CD14-positive monocyte (primary cell): ENCODE measurements around the gene CAMK1D. TPM values are rescaled to one million over a fixed set of nuclear protein-coding genes. Genes with fewer than 3 reads are reported as not detected.

Experiments
- DNase-seq, 3 donors: peaks; one replicate each; pipeline ENCODE4 v3.0.0-alpha.2; 2011 to 2022
- H2AFZ ChIP-seq: 2 replicates; pipeline ENCODE4 v1.6.0; 2012; ENCODE audit warnings: mild to moderate bottlenecking, low read depth, low read length, inconsistent platforms; ENCODE audit not compliant: insufficient read depth, poor library complexity, severe bottlenecking
- H3K27ac ChIP-seq, 2 donors: 1 replicate in 1 of 2; 2 replicates in 1 of 2; pipeline ENCODE4 v1.5.1; 2012 to 2013; ENCODE audit warnings: low read length in 2 of 2, control low read depth in 1 of 2, inconsistent platforms in 1 of 2, low read depth in 1 of 2, mild to moderate bottlenecking in 1 of 2
- H3K27me3 ChIP-seq, 2 donors: one replicate each; pipeline versions ENCODE4 v1.6.0 to v1.6.1; 2011 to 2013; ENCODE audit warnings: low read length in 2 of 2; ENCODE audit not compliant: control insufficient read depth in 2 of 2, insufficient read depth in 2 of 2
- H3K36me3 ChIP-seq, 2 donors: replicated peaks in 1 of 2; 1 replicate in 1 of 2; 2 replicates in 1 of 2; pipeline versions ENCODE4 v1.5.1 to v1.6.1; 2012 to 2013; ENCODE audit warnings: low read length in 2 of 2, control low read depth in 1 of 2, inconsistent platforms in 1 of 2, mild to moderate bottlenecking in 1 of 2; ENCODE audit not compliant: insufficient read depth in 2 of 2, control insufficient read depth in 1 of 2
- H3K4me1 ChIP-seq, 2 donors: 1 replicate in 1 of 2; 2 replicates in 1 of 2; pipeline versions ENCODE4 v1.5.1 to v1.6.1; 2012 to 2013; ENCODE audit warnings: low read length in 2 of 2, control low read depth in 1 of 2, inconsistent platforms in 1 of 2, mild to moderate bottlenecking in 1 of 2, moderate library complexity in 1 of 2; ENCODE audit not compliant: insufficient read depth in 2 of 2, control insufficient read depth in 1 of 2
- H3K4me2 ChIP-seq: replicated peaks from 2 replicates; pipeline ENCODE3; 2012; ENCODE audit warnings: low read length, moderate library complexity, mild to moderate bottlenecking; ENCODE audit not compliant: poor library complexity, severe bottlenecking; ENCODE audit errors: extremely low read depth
- H3K4me3 ChIP-seq, 3 experiments: fragments of 200-600 bp in 1 of 3; sonication (generic) in 1 of 3; replicated peaks in 1 of 3; 1 replicate in 2 of 3; 2 replicates in 1 of 3; pipeline ENCODE4 v1.5.1; 2011 to 2013; ENCODE audit warnings: low read length in 3 of 3, mild to moderate bottlenecking in 3 of 3, control low read depth in 2 of 3, low read depth in 2 of 3, inconsistent platforms in 1 of 3, moderate library complexity in 1 of 3
- H3K79me2 ChIP-seq: 2 replicates; pipeline ENCODE4 v1.6.0; 2012; ENCODE audit warnings: mild to moderate bottlenecking, control low read depth, inconsistent platforms, low read length, moderate library complexity; ENCODE audit not compliant: insufficient read depth
- H3K9ac ChIP-seq: 2 replicates; pipeline ENCODE4 v1.6.0; 2017; ENCODE audit warnings: low read length, mild to moderate bottlenecking; ENCODE audit not compliant: insufficient read depth, poor library complexity, severe bottlenecking
- H3K9me3 ChIP-seq, 2 donors: replicated peaks in 1 of 2; 1 replicate in 1 of 2; 2 replicates in 1 of 2; pipeline versions ENCODE4 v1.5.1 to v1.6.1; 2012 to 2013; ENCODE audit warnings: low read length in 2 of 2, control low read depth in 1 of 2; ENCODE audit not compliant: control insufficient read depth in 1 of 2, insufficient read depth in 1 of 2
- H4K20me1 ChIP-seq: 2 replicates; pipeline ENCODE4 v1.6.0; 2012; ENCODE audit warnings: mild to moderate bottlenecking, low read length, control low read depth, moderate library complexity; ENCODE audit not compliant: insufficient read depth
- H3K27ac Mint-ChIP-seq, 7 donors: one replicate each; pipeline ENCODE4 v1.8.0; 2020; ENCODE audit warnings: mild to moderate bottlenecking in 7 of 7, mixed read lengths in 7 of 7, moderate library complexity in 6 of 7, inconsistent platforms in 2 of 7
- H3K27me3 Mint-ChIP-seq, 3 donors: one replicate each; pipeline ENCODE4 v1.8.0; 2021 to 2022; ENCODE audit warnings: low read depth in 3 of 3, mild to moderate bottlenecking in 3 of 3, mixed read lengths in 3 of 3, moderate library complexity in 3 of 3, inconsistent platforms in 1 of 3
- H3K36me3 Mint-ChIP-seq, 2 donors: one replicate each; pipeline ENCODE4 v1.8.0; 2020; ENCODE audit warnings: mixed read lengths in 2 of 2, inconsistent platforms in 1 of 2, mild to moderate bottlenecking in 1 of 2
- H3K4me1 Mint-ChIP-seq: one replicate; pipeline ENCODE4 v1.8.0; 2020; ENCODE audit warnings: mild to moderate bottlenecking, mixed read lengths
- H3K4me3 Mint-ChIP-seq, 2 donors: one replicate each; pipeline ENCODE4 v1.8.0; 2020; ENCODE audit warnings: mild to moderate bottlenecking in 2 of 2, mixed read lengths in 2 of 2, moderate library complexity in 1 of 2
- H3K9me3 Mint-ChIP-seq, 7 donors: one replicate each; pipeline ENCODE4 v1.8.0; 2020 to 2022; ENCODE audit warnings: mixed read lengths in 7 of 7, mild to moderate bottlenecking in 6 of 7, moderate library complexity in 6 of 7, inconsistent platforms in 2 of 7
- WGBS: methylation state at CpG from one replicate; pipeline ENCODE4 v1.1.5; 2013; ENCODE audit warnings: missing lambda C conversion rate; ENCODE audit not compliant: insufficient coverage; 5-methylcytosine and 5-hydroxymethylcytosine counted together
- intact Hi-C, 2 donors: fragments of 100-400 bp; cut with micrococcal nuclease; formaldehyde crosslinking; loops; one replicate each; pipeline versions ENCODE4 v1.15.0 to v1.15.1; 2023
- polyA plus RNA-seq, 3 donors: library from polyadenylated mRNA; depleted of rRNA in 1 of 3; unstranded in 2 of 3; stranded (reverse) in 1 of 3; fragments of 300-500 nt in 2 of 3; fragments of >200 nt in 1 of 3; fragmentation: Illumina TruSeq in 2 of 3; gene quantifications; 1 replicate in 2 of 3; 2 replicates in 1 of 3; pipeline ENCODE4 v1.2.3, GENCODE V29; 2012 to 2021
- TF ChIP-seq, protein P1 (sequence below): fragments of 200-600 bp; IDR thresholded peaks from one replicate; pipeline ENCODE4 v1.8.0; 2022; ENCODE audit warnings: antibody characterized with exemption, mild to moderate bottlenecking

Gene CAMK1D
- polyA plus RNA-seq, 3 donors, result 6.7 to 11.8 (median 7.1) TPM

DNA sequence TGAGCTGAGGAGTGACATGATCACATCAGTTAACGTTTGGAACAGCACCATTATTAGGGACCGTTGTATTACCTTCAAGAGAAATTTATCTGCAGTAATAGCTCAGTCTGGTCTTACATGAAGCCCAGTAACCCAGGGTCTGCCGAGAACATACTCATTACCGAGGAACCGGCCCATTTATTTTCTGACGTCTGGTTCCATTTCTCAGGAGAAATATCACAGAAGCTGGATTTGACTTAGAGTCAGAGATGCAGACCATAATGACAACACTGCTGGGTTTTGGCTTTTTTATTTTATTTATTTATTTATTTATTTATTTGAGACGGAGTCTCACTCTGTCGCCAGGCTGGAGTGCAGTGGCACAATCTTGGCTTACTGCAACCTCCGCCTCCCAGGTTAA, 489.0 kb downstream of the CAMK1D start:
- no peaks in the 10 kb centered on the region for H3K27me3 ChIP-seq
- H3K36me3 Mint-ChIP-seq, result no peaks in the 10 kb centered on the region
- no peak for DNase-seq
- H3K27ac ChIP-seq, result no peak overlapping the region
- peaks cover 0 to 1% (median 0%) of the 10 kb centered on the region in 7 donors for H3K9me3 Mint-ChIP-seq
- intact Hi-C loops, result no loop called here
- TF ChIP-seq, protein P1, sequence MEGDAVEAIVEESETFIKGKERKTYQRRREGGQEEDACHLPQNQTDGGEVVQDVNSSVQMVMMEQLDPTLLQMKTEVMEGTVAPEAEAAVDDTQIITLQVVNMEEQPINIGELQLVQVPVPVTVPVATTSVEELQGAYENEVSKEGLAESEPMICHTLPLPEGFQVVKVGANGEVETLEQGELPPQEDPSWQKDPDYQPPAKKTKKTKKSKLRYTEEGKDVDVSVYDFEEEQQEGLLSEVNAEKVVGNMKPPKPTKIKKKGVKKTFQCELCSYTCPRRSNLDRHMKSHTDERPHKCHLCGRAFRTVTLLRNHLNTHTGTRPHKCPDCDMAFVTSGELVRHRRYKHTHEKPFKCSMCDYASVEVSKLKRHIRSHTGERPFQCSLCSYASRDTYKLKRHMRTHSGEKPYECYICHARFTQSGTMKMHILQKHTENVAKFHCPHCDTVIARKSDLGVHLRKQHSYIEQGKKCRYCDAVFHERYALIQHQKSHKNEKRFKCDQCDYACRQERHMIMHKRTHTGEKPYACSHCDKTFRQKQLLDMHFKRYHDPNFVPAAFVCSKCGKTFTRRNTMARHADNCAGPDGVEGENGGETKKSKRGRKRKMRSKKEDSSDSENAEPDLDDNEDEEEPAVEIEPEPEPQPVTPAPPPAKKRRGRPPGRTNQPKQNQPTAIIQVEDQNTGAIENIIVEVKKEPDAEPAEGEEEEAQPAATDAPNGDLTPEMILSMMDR, result no peak
- H3K27me3 Mint-ChIP-seq, result peaks cover 0 to 1% (median 0%) of the 10 kb centered on the region in 3 donors
- H2AFZ ChIP-seq, result no peak overlapping the region
- no peak overlapping the region for H3K4me2 ChIP-seq
- no peak overlapping the region for H3K27ac Mint-ChIP-seq
- H3K79me2 ChIP-seq, result no peaks in the 10 kb centered on the region
- no peak overlapping the region for H3K4me3 Mint-ChIP-seq
- no peak overlapping the region for H3K9ac ChIP-seq
- no peaks in the 10 kb centered on the region for H3K36me3 ChIP-seq
- no peak overlapping the region for H3K4me3 ChIP-seq
- no peaks in the 10 kb centered on the region for H4K20me1 ChIP-seq
- 80% methylated on average over 5 of the region's 9 CpGs for WGBS
- no peaks in the 10 kb centered on the region for H3K4me1 ChIP-seq
- no peaks in the 10 kb centered on the region for H3K4me1 Mint-ChIP-seq
- no peaks in the 10 kb centered on the region for H3K9me3 ChIP-seq

DNA sequence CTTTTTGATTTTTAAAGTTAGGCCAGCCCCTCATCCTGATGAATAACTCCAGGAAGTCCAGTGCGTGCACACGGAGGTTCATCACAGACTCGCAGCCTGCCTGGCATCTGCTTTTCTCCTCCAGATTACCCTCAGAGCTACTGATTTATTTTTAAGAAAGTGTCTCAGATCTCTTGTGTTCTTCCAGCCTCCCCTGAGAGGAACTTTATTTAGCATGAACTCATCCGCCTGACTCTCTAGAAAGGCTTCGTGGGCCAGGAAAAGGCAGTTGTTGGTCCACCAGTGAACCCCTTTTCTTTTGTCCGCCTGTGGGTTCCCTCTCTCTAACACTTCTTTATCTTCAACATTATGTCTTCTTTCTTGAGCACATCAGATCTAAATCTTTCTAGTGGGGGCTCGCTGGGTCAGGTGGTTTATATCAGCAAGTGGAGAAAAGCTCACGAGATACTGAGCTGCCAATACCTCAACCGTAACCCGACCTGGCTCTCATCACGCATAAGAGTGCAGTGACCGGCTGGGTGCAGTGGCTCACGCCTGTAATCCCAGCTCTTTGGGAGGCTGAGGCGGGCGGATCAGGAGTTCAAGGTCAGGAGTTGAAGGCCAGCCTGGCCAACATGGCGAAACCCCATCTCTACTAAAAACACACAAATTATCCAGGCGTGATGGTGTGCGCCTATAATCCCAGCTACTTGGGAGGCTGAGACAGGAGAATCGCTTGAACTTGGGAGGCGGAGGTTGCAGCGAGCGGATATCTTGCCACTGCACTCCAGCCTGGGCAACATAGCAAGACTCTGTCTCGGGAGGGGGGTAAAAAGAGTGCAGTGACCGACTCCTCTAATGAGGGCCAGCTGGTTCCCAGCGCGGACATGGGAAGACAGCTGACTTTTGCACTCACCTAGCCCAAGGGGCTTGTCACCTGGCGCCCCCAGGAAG, 489.9 kb downstream of the CAMK1D start:
- no peak overlapping the region for H3K9ac ChIP-seq
- intact Hi-C loops, result no loop called here
- Mint-ChIP-seq H3K27ac (no peak overlapping the region), H3K9me3 (no peaks in the 10 kb centered on the region), H3K4me1 (no peaks in the 10 kb centered on the region), H3K36me3 (no peaks in the 10 kb centered on the region), H3K27me3 (peaks cover 0 to 1% (median 0%) of the 10 kb centered on the region in 3 donors), H3K4me3 (no peak overlapping the region)
- H3K4me1 ChIP-seq, result no peaks in the 10 kb centered on the region
- no peak overlapping the region for H2AFZ ChIP-seq
- H3K4me3 ChIP-seq, result no peak overlapping the region
- H3K27me3 ChIP-seq, result no peaks in the 10 kb centered on the region
- H3K36me3 ChIP-seq, result no peaks in the 10 kb centered on the region
- WGBS, result 84% methylated on average over 21 of the region's 27 CpGs
- no peaks in the 10 kb centered on the region for H4K20me1 ChIP-seq
- H3K4me2 ChIP-seq, result no peak overlapping the region
- no peaks in the 10 kb centered on the region for H3K79me2 ChIP-seq
- H3K27ac ChIP-seq, result no peak overlapping the region
- H3K9me3 ChIP-seq, result no peaks in the 10 kb centered on the region
- TF ChIP-seq, protein P1, result no peak
- no peak for DNase-seq
